HG03196 (cell line): ENCODE results near the gene SLX9.

Experiments used
- ATAC-seq: cut with Tn5 transposase; IDR thresholded peaks from one replicate; pipeline ENCODE4 v1.9.1; 2021; ENCODE audit not compliant: unreplicated experiment

SLX9 gene

DNA sequence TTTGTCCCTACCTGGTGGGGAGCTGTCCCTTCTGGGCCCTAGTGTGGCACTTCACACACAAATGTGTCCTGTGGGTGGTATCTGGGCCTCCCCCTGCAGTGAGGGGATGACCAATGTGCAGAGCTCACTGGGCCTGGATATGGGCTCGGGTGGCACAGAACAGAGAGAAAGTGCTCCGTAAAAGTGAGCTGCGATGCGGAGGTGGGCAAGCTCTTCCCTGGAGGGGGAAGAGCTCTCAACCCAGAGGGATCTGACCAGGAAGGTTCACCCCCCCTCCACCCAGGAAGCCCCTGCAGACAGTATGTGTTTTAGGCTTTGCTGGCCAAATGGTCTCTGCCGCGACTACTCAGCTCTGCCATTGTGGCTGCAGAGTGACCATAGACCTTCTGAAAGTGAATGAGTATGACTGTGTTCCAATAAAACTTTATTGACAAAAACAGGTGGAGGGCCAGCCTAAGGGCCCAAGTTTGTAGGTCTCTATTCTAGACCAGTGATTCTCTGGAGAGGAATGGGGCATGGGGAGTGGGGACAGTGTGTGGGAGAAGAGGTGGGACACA lies 10.5 kb upstream of the SLX9 start:
- ATAC-seq: no peak

DNA sequence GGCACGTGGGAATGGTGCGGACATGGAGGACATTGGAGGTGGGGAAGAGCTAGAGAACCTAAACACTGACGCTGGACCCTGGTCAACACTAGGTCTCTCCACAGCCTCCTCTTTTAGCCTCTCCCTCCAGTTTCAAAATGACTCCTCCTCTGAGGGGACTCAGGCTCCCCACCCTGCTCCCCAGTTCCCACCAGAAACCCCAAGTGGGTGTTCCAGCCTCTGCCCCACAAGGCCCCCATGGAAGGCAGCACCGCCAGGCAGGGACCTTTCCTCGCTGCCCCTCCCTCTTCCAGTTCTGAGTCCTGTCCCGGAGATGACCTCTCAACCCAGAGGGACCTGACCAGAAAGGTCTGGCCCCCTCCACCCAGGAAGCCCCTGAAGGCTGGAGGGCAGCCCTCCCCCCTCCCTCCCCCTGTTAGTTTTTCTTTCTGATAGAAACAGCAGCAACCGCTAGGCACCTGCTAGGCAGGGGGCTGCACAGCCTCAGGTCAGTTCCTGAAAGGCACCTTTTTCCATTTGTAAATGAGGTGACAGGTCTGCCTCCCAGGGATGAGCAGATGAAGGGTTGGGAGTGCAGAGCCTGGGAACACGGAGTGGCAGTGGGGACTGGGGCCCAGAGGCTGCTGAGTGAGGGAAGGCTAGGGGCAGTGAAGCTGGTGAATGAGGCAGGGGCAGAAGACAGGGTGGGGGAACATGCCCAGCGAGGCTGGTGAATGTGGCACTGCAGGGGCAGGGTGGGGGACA lies 9.9 kb upstream of the SLX9 start:
- ATAC-seq: no peak

DNA sequence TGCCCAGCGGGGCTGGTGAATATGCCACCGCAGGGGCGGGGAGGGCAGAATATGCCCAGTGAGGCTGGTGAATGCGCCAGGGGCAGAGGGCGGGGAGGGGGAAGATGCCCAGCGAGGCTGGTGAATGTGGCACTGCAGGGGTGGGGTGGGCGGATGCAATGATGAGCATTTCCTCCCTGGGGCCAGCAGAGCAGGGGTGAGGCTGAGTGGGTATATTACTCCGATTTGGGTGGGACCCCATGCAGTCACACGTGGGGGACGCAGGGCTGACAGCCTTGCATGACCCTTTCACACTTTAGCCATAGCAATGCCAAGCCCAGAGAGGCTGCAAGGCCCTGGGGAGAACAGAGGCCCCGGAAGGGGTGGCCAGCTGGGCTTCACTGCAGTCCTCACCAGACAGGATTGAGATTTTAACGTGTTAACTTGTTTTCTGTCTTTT lies 9.3 kb upstream of the SLX9 start:
- ATAC-seq: no peak

DNA sequence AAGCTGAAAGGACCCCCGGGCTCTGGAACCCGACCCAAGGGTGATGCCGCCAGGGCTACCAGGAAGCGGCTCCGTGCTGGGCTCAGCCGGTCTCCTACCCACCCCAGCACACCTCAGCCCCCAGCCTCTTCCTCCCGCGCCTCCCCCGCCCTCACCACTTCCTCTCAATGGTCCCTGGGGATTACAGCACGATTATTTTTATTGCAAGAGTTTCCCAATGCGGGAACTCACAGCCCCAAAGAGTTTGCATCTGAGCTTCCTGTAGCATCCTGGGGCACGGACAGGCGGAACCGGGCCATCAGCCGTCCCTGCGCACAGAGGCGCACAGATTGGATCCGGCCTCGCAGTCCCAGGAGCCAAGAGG lies 8.7 kb upstream of the SLX9 start:
- no peak for ATAC-seq

DNA sequence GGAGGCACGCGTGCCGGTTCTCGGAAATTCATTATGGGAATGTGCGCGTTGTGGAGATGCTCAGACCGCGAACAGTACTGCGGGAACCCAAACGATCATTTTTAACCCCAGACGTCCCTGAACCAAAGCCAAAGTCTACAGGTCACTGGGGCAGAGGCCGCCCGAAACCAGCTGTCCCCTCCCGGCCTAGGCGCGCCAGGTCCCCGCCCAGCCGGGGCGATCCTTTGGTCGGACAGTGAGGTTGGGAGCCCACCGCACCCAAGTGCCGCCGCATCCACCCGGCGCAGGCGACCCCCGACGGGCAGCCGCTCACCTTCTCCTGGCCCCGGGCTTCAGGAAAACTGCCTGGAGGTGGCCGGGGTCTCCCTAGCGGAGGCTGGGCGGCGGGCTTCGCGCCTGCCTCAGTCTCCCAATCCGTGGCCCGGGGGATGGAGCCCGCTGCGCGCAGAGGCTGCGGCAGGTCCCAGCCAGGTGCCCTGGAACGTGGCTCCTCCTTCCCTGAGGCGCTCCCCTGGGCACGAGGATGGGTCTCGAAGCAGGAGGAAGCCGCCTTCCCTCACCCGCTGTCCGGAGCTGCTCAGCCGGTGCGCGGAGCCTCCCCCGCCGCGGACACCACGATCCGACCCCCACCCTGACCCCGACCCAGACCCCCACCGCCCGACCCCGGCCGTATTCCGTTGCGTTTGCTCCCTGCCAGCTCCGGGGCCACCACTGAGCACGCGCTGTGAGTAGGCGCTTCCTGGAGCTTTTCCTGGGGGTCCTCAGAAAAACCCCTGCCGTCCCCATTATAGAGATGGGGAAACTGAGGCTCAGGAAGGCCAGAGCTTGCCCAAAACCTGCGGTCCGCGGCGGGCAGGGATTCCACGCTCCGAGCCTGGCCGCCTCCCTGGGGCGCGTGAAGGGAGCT lies 8.1 kb upstream of the SLX9 start:
- ATAC-seq: no peak

DNA sequence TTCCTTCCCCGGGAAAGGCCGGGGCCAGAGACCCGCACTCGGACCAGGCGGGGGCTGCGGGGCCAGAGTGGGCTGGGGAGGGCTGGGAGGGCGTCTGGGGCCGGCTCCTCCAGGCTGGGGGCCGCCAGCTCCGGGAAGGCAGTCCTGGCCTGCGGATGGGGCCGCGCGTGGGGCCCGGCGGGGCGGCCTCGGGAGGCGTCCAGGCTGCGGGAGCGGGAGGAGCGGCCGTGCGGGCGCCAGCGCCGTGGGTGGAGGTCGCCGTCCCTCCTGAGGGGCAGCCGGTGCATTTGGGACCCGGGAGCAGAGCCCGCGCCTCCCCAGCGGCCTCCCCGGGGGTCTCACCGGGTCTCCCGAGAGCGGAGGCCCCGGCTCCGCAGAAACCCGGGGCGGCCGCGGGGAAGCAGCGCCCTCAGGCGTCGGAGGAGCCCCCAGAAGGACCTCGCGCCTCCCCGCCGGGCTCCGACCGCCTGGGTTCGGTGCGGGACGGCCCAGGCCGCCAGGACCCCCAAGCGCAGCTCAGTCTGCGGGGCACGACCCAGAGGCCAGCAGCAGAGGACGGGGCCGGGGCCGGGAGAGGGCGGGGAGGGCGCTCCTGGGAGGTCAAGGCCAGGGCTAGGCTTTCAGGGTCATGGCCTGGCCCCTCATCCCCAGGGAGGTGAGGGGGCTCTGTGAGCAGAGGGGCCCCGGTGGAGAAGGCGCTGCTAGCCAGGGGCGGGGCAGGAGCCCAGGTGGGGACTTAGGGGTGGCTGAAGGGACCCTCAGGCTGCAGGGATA lies 7.2 kb upstream of the SLX9 start:
- no peak for ATAC-seq

DNA sequence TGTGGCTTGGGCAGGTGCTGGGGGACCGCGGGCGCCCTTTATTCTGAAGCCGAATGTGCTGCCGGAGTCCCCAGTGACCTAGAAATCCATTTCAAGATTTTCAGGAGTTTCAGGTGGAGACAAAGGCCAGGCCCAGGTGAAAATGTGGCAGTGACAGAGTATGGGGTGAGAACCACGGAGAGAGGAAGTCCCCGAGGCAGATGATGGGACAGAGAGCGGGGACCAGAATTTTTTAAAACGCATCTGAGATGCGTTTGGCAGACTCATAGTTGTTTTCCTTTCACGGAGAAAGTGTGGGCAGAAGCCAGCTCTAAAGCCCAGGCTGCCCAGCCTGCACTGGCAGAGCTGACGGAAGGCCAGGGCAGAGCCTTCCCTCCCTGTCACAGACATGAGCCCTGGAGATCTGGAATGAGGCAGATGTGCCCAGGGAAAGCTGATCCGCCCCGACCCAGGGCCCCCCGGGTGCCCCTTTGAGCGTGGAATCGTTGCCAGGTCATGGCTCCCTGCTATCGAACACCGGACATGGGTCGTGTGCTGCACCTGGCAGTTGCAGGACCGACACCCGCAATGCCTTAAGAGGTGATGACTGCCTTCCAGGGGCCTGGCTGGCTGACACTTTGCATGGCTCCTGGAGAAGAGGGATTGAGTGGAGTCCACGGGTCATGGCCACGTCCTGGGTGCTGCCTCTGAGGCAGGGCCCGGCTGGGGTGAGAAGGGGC lies 6.5 kb upstream of the SLX9 start:
- ATAC-seq: no peak

DNA sequence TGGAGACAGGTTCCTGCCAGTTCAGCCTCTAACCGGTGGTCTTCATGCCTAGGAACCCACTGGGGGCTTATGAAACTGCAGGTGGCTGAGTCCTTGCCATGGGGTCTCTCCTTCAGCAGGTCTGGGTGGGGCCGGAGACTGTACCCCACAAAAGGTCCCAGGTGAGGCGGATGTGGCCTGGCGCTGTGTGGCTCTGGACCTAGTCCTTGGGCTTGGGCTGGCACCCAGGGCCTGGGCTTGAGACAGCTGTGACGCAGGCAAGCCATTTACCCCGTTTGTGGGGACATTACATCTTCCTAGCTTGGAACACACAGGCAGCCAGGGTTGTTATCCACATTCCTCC lies 5.9 kb upstream of the SLX9 start:
- ATAC-seq: no peak

DNA sequence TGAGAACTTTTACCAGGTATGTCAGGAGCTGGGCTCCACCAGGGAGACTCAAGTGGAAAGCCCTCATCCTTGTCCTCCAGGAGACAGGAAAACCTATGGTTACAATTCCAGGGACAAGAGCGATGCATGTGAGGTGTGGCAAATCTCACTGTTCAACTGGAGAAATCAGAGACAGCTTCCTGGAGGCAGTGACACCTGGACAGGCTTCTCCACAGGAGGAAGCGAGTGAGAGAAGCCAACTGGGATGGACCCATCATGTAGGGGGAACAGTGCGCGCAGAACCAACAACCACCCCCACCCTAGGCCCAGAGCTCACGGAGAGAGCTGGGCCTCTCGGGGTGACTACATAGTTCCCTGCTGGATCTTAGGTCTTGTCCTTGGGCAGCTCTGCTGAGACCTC lies 5.6 kb upstream of the SLX9 start:
- no peak for ATAC-seq

DNA sequence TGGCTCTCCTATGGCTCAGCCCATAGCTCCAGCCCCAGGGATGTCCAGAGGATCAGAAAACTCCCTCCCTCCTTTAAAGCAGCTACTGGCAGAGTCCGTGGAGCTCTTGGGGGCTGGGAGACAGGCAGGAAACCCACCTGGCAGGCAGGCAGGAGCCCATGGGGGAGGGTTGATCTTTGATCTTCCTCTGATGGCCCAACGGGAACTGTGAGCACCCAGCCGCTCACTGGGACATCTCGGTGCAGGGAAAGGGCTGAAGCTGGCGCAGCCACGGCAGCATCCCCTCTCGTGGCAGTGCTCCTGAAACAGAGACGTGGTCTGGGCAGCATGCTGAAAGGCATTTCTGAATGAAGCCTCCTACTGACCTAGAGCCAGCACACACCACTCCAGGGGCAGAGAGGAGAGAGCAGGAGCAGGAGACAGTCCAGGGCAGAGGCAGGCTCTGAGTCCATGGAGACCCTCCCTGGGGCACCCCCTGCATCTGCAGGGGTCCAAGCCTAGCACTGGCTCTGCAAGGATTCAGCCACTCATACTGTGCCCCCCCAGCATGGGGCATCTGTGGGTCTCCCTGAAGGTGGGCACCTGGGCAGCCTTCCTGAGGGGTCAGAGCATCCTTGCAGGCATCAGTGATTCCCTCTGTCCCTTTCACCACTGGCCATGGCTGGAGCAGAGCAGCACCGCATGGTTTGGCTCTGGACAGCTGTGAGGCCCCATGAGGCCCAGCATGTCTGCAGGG lies 4.9 kb upstream of the SLX9 start:
- no peak for ATAC-seq

DNA sequence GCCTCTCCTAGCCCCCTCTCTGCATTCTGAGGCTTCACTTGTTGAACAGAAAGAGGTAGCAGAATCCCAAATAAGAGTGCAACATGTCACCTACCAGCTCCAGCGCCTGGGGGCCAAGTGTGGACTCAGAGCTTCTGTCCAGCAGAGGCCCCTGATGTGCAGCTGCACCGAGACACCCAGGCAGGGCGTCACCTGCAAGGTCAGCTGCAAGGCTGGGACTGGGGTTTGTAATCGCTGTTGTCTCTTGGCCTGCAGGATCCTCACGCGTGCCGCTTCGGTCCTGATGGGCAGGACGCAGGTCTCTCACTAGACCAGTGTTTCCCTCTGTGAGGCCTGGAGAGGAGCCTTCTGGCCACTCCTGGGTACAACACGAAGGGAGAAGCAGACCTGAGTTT lies 4.3 kb upstream of the SLX9 start:
- ATAC-seq: no peak

DNA sequence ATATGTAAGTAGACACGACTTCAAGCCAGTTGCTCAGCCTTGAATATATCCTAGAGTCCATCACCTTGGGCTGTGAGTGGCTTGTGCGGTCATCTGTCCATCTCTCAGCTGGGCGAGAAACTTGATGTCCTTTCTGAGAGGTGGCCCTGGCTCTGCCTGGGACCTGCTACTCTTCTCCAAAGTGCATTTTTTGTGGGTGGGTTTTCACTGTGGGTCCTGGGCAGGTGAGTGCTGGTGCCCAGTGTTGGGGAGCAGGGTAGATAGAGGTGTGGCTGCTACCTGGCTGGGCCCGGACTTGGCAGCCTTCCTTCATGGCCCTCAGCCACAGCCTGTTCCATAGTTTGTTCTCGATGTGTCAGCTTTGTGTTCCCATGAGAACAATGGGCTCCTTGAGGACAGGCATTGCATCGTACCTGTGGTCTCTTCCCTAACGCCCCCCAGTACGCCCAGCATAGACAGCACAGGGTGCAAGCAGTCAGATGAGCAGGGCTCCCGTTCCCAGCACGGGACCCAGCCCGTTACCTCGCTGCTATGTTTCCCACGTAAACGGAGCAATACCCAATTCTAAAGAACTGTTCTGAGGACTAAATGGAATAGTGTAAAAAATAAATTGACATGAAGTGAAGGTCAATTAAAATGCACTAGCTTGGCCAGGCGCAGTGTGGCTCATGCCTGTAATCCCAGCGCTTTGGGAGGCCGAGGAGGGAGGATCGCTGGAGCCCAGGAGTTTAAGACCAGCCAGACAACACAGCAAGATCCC lies 877 bp upstream of the SLX9 start:
- ATAC-seq: no peak

DNA sequence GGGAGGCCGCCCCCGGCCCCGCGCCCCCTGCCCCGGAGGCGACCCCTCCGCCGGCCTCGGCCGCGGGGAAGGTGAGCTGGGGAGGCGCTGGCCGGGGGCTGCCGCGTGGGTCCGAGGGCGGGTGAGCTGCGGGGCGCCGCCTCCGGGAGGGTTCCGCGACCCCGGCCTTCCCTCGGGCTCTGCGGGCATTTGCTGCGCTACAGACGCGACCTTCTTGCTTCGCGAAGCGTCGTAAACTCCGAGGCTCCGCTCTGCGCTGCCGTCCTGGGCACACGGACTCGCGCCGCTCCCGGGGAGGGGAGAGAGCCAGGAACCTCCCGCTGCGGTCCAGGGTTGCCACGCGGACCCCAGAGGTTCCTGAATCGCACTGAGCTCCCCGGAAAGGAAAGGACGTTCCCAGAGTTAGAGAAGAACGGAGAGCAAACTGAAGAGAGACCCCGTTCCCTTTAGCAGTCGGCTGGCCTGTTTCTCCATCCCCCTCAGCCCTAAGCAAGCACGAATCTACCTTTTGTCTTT lies 345 bp downstream of the SLX9 start:
- ATAC-seq: peak; percentile 24

DNA sequence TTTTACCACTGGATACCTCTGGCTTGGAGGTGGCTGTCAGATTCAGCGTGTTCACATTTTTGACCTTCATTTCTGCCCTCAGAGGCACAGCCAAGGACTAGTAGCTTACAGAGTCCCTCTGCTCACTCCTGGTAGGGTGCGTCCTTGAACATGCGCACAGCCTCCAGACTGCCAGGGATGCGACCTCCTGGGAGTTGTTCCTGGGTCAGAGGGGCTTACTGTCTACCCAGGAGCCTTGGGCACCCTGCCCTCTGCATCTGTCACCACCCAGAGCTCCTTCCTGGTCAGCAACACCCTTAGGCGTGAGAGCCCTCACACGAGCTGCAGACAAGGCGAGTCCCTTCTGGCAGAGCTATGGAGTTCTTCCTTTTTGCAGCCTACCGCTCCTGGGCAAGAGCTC lies 1.7 kb downstream of the SLX9 start:
- ATAC-seq: no peak

DNA sequence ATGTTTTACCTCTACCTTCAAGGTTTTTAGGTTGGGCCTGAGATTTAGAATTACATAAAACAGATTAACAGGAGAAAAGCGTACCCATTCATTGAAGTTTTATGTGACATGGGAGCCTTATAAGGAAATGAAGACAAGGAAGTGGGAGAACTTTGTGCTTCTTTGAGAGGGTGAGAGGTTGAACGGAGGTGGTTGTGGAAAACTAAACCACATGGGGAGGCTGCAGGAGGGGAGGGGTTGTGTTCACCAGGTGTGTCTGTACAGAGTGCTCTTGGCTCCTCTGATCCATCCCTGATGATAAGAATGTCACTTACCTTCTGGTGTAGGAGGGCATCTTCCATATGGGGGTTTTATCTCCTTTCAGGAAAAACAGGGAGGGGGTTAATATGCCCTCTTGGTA lies 2.7 kb downstream of the SLX9 start:
- ATAC-seq: no peak

DNA sequence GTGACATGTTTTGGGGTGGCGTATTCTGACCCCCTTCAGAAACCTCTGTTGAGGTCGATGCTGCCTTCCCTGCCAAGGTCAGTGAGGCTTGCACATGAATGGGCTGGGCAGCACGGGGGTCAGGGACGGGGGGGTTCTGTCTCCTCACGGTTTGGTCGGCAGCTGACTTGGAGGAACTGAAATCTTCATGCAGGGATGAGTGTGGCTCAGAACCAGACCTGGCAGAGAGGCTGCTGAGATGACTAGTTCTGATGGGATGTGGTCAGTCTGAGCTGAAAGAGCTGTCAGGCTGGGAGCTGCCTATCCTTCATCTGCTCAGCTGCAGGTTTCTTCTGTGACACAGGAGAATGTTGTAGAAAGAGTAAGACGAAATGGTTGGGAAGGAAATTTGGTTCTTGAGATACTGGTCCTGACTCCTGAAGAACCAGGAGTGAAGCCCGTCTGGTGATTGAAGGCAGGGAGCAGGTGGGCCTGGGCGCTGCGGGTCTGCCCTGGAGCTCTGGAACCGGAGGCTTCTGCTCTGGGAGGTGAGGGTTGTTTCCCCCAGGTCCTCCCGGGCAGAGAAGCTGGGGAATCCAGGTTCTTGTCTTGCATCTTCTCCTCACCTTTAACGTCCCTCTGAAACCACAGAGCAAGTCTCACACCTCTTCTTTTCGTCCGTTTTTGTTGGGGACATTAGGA lies 3.3 kb downstream of the SLX9 start:
- ATAC-seq: no peak

DNA sequence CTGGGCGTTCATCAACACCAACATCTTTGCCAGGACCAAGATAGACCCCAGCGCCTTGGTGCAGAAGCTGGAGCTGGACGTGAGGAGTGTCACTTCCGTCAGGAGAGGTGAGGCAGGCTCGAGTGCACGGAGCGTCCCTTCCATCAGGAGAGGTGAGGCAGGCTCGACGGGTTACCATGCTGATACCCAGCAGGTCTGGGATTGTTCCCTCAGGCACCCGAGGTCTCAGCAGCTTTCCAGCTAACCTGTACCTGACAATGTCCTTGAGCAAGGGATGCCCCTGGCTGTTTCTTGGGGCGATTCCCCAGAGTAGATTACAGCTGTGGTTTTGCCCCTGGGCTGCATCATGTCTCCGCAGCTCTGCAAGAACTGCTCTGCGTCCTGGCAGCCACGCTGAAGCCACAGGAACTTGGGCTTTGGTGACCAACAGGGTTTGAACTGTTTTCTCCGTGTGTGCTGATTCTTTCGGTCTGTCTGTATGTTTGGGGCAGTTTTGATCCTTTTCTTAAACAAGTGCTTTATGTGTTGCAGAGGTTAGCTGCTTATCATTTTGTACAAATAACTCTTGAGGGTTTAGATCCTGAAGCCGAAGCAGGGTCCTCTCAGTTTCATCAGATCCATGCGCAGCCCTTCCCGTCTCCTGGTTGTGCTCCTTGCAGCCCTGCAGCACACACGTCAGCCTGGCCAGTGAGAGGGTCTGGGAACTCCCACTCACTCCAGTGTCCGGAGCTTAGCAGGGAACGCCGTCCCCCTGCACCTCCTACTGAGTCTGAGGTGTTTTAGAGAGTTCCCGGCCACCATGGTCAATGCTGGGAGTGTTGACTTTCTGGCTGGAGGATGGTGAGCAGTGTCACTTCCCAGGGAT lies 4.1 kb downstream of the SLX9 start:
- no peak for ATAC-seq

DNA sequence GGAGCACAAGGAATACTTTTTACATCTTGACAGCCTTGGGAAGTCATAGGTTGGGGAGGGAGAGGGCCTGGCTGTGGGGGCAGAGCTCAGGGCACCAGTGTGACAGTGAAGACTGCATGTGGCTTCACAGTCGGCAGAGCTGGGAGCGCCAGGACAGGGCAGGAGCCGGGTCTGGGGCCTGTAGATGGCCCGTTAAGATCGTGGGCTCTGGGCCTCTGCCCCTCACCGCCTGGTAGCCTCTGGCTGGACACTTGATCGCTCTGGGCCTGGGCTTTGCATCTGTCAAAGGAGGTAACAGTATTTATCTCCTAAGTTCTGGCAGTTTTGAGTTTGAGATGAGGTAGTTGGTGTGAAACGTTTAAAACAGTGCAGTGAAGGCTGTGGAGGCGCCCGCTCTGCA lies 4.8 kb downstream of the SLX9 start:
- ATAC-seq: no peak
